PC-3 (cell line): ENCODE measurements around the gene ECHDC3. TPM values are rescaled to one million over a fixed set of nuclear protein-coding genes. Genes with fewer than 3 reads are reported as not detected.

Experiments
- ATAC-seq: fragments of 200-7000 bp; cut with Tn5 transposase; 2 replicates; pipeline ENCODE4 v1.9.1; 2020; ENCODE audit warnings: mild to moderate bottlenecking, moderate library complexity
- BruUV-seq: library from RNA; stranded (reverse); fragments of 400-500 nt; replicated peaks from 2 replicates; lab custom pipeline; 2021; lab: Mats Ljungman, UMichigan
- CTCF ChIA-PET: fragments of 300-600 bp; sonication (Branson Sonifier 250); formaldehyde crosslinking; loops from one replicate; lab custom pipeline; 2022; ENCODE audit warnings: antibody characterized with exemption; lab: Charles Lee
- POLR2A ChIA-PET: fragments of 300-600 bp; sonication (Branson Sonifier 250); formaldehyde crosslinking; loops from one replicate; lab custom pipeline; 2022; ENCODE audit warnings: antibody characterized with exemption; ENCODE audit not compliant: unreplicated experiment; lab: Charles Lee
- DNase-seq: peaks from one replicate; pipeline ENCODE4 v3.0.0-alpha.2; 2015
- H2AFZ ChIP-seq: fragments of 300-600 bp; sonication (generic); 2 replicates; pipeline ENCODE4 v1.6.0; 2016; ENCODE audit warnings: antibody characterized with exemption, low read length
- H3F3A ChIP-seq: fragments of 300-600 bp; sonication (generic); one replicate; pipeline ENCODE4 v1.6.0; 2017; ENCODE audit warnings: antibody characterized with exemption, low read length, control low read depth, mild to moderate bottlenecking; ENCODE audit not compliant: unreplicated experiment
- H3K27ac ChIP-seq: fragments of 300-600 bp; sonication (generic); 2 replicates; pipeline ENCODE4 v1.5.1; 2016; ENCODE audit warnings: mild to moderate bottlenecking, low read length
- H3K27me3 ChIP-seq: fragments of 300-600 bp; sonication (generic); 2 replicates; pipeline ENCODE4 v1.6.1; 2016; ENCODE audit warnings: low read length, mixed read lengths
- H3K36me3 ChIP-seq: fragments of 300-600 bp; sonication (generic); 2 replicates; pipeline ENCODE4 v1.6.1; 2016; ENCODE audit warnings: low read depth, mixed run types, low read length, mixed read lengths
- H3K4me1 ChIP-seq: fragments of 300-600 bp; sonication (generic); 2 replicates; pipeline ENCODE4 v1.5.1; 2016; ENCODE audit warnings: low read length; ENCODE audit not compliant: insufficient read depth
- H3K4me2 ChIP-seq: fragments of 300-600 bp; sonication (generic); 2 replicates; pipeline ENCODE4 v1.6.0; 2016; ENCODE audit warnings: low read length
- H3K4me3 ChIP-seq: fragments of 300-600 bp; sonication (generic); 2 replicates; pipeline ENCODE4 v1.5.1; 2016; ENCODE audit warnings: mild to moderate bottlenecking, low read length, mixed read lengths
- H3K79me2 ChIP-seq: fragments of 300-600 bp; sonication (generic); 2 replicates; pipeline ENCODE4 v1.6.1; 2017; ENCODE audit warnings: low read length, mixed read lengths
- H3K9ac ChIP-seq: fragments of 300-600 bp; sonication (generic); 2 replicates; pipeline ENCODE4 v1.6.0; 2016; ENCODE audit warnings: mild to moderate bottlenecking, low read length
- H3K9me2 ChIP-seq: fragments of 300-600 bp; sonication (generic); replicated peaks from 2 replicates; pipeline ENCODE4 v1.6.1; 2016; ENCODE audit warnings: mixed run types, low read length, mixed read lengths
- H3K9me3 ChIP-seq: fragments of 300-600 bp; sonication (generic); 2 replicates; pipeline ENCODE4 v1.6.1; 2016; ENCODE audit warnings: low read length, mixed read lengths
- H4K20me1 ChIP-seq: fragments of 300-600 bp; sonication (generic); 2 replicates; pipeline ENCODE4 v1.6.1; 2016; ENCODE audit warnings: low read length, mixed read lengths
- CTCF ChIP-seq: fragments of 300-600 bp; sonication (generic); conservative IDR thresholded peaks from 2 replicates; pipeline ENCODE4 v1.5.1; 2017; ENCODE audit warnings: antibody characterized with exemption, low read depth, mild to moderate bottlenecking, low read length
- EZH2 ChIP-seq: fragments of 300-600 bp; sonication (generic); IDR thresholded peaks from one replicate; pipeline ENCODE4 v1.6.1; 2017; ENCODE audit warnings: antibody characterized with exemption, mild to moderate bottlenecking, low read length; ENCODE audit not compliant: unreplicated experiment
- EZH2phosphoT487 ChIP-seq: fragments of 300-600 bp; sonication (generic); IDR thresholded peaks from 2 replicates; pipeline ENCODE4 v1.6.1; 2018; ENCODE audit warnings: mild to moderate bottlenecking, antibody characterized with exemption, low read length, borderline replicate concordance
- intact Hi-C: fragments of 100-400 bp; cut with micrococcal nuclease; formaldehyde crosslinking; loops from 2 replicates; pipeline ENCODE4 v1.9.0; 2023
- total RNA-seq: library from RNA; depleted of rRNA; stranded (reverse); fragments of >200 nt; gene quantifications from 2 replicates; pipeline ENCODE4 v1.2.3, GENCODE V29; 2014

The ECHDC3 gene
- total RNA-seq, 1 experiment from 2014 or later = not detected

DNA sequence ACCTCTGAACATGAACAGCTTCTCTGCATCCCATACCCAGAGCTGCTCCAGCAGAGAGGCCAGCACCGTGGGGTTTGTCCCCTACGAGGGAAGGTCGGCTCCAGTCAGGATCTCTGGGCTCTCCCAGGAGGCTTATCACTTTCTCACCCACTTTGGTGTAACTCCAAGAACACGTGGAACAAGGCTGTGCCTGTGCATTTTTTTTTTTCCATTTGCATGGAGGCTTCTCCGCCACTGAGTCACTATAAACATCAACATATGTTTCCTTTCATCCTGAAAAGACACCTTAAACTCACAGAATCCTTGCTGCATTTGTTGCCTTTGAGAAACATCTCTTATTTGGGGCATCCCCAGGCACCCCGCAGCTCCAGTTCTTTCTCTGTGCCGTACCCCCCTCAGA, 29.4 kb upstream of the ECHDC3 start:
- H4K20me1 ChIP-seq = no peaks in the 10 kb centered on the region
- H3K36me3 ChIP-seq = no peaks in the 10 kb centered on the region
- no peak overlapping the region for H3K27ac ChIP-seq
- no peaks in the 10 kb centered on the region for H3K9me2 ChIP-seq
- no peaks in the 10 kb centered on the region for H3K27me3 ChIP-seq
- H3F3A ChIP-seq = no peaks in the 10 kb centered on the region
- no peak overlapping the region for H3K4me2 ChIP-seq
- BruUV-seq = no TSS peak
- DNase-seq (no peak), ATAC-seq (no peak)
- no peaks in the 10 kb centered on the region for H3K79me2 ChIP-seq
- H3K4me3 ChIP-seq = no peak overlapping the region
- intact Hi-C loops = no loop called here
- no peak overlapping the region for H2AFZ ChIP-seq
- H3K9ac ChIP-seq = no peak overlapping the region
- TF ChIP-seq CTCF = no peak
- no peak for TF ChIP-seq EZH2phosphoT487
- TF ChIP-seq EZH2 = no peak
- H3K4me1 ChIP-seq = peaks cover 18% of the 10 kb centered on the region
- no peaks in the 10 kb centered on the region for H3K9me3 ChIP-seq
- ChIA-PET POLR2A (no interaction called here), CTCF (no interaction called here)

GRCh38 chr10:11713186-11713743, 28.9 kb upstream of the ECHDC3 start:
- Histone ChIP-seq H3K9ac (no peak overlapping the region), H3K9me3 (no peaks in the 10 kb centered on the region), H3K4me1 (peaks cover 18% of the 10 kb centered on the region), H4K20me1 (no peaks in the 10 kb centered on the region), H3K4me2 (no peak overlapping the region), H3K4me3 (no peak overlapping the region), H3F3A (no peaks in the 10 kb centered on the region), H2AFZ (no peak overlapping the region), H3K9me2 (no peaks in the 10 kb centered on the region), H3K79me2 (no peaks in the 10 kb centered on the region), H3K36me3 (no peaks in the 10 kb centered on the region), H3K27ac (no peak overlapping the region), H3K27me3 (no peaks in the 10 kb centered on the region)
- no TSS peak for BruUV-seq
- intact Hi-C loops = no loop called here
- ATAC-seq (no peak), DNase-seq (no peak)
- ChIA-PET CTCF (no interaction called here), POLR2A (no interaction called here)
- TF ChIP-seq EZH2 (no peak), CTCF (no peak), EZH2phosphoT487 (no peak)

DNA sequence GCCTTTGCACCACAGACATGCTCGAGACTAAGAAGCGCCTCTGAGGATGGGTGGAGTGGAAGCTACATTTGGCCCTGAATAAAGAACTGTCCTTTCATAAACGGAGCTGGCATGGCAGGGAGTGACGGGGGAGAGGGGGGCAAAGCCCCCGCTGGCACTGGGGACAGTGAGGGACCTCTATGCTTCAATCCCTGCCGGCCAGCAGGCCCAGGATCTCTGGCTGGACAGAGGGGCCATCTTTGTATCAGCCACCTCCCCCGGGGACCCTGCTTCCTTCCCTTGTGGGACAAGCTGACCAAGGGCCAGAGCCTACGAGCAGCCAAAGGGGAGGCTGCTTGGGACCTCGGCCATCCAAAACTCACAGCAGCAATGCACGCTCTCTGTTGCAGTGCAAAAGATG, 28.2 kb upstream of the ECHDC3 start:
- H2AFZ ChIP-seq = no peak overlapping the region
- POLR2A ChIA-PET = no interaction called here
- BruUV-seq = no TSS peak
- no peak for TF ChIP-seq EZH2phosphoT487
- ATAC-seq = no peak
- intact Hi-C loops = no loop called here
- no peaks in the 10 kb centered on the region for H3K36me3 ChIP-seq
- H3K9me2 ChIP-seq = no peaks in the 10 kb centered on the region
- H3K9ac ChIP-seq = no peak overlapping the region
- no peak for DNase-seq
- H3K4me2 ChIP-seq = no peak overlapping the region
- H3K27me3 ChIP-seq = no peaks in the 10 kb centered on the region
- no peaks in the 10 kb centered on the region for H3F3A ChIP-seq
- H3K9me3 ChIP-seq = no peaks in the 10 kb centered on the region
- H4K20me1 ChIP-seq = no peaks in the 10 kb centered on the region
- H3K27ac ChIP-seq = no peak overlapping the region
- H3K4me3 ChIP-seq = no peak overlapping the region
- CTCF ChIA-PET = no interaction called here
- H3K4me1 ChIP-seq = peaks cover 18% of the 10 kb centered on the region
- H3K79me2 ChIP-seq = no peaks in the 10 kb centered on the region
